Osteocyte (in vitro differentiated cells): Measurements from ENCODE around the gene POPDC2. TPM values are rescaled to one million over a fixed set of nuclear protein-coding genes. Genes with fewer than 3 reads are reported as not detected.

ENCODE experiments used
- DNase-seq: peaks from one replicate; pipeline ENCODE4 v3.0.0; 2021; ENCODE audit warnings: mixed read lengths; ENCODE audit not compliant: unreplicated experiment; ENCODE audit errors: extremely low spot score
- H3K27ac Mint-ChIP-seq: one replicate; pipeline ENCODE4 v1.8.0; 2021; ENCODE audit warnings: mild to moderate bottlenecking, mixed read lengths; ENCODE audit not compliant: unreplicated experiment
- H3K27me3 Mint-ChIP-seq: one replicate; pipeline ENCODE4 v1.8.0; 2021; ENCODE audit warnings: mixed read lengths; ENCODE audit not compliant: unreplicated experiment
- H3K36me3 Mint-ChIP-seq: one replicate; pipeline ENCODE4 v1.8.0; 2021; ENCODE audit warnings: mixed read lengths; ENCODE audit not compliant: unreplicated experiment
- H3K4me1 Mint-ChIP-seq: one replicate; pipeline ENCODE4 v1.8.0; 2021; ENCODE audit warnings: mixed read lengths; ENCODE audit not compliant: unreplicated experiment
- H3K4me3 Mint-ChIP-seq: one replicate; pipeline ENCODE4 v1.8.0; 2021; ENCODE audit warnings: mild to moderate bottlenecking, moderate library complexity, mixed read lengths; ENCODE audit not compliant: unreplicated experiment
- H3K9me3 Mint-ChIP-seq: one replicate; pipeline ENCODE4 v1.8.0; 2021; ENCODE audit warnings: mixed read lengths; ENCODE audit not compliant: unreplicated experiment
- total RNA-seq: library from RNA; stranded (reverse); gene quantifications from 2 replicates; pipeline ENCODE4 v1.2.1, GENCODE V29; 2021
- TF ChIP-seq, protein P1 (sequence below): fragments of 200-600 bp; sonication (generic); IDR thresholded peaks from 2 replicates; pipeline ENCODE4 v1.5.0; 2021; ENCODE audit warnings: antibody characterized with exemption, mild to moderate bottlenecking, moderate library complexity

The POPDC2 gene
- total RNA-seq, 1 donor from 2014 or later: 2.4 TPM

DNA sequence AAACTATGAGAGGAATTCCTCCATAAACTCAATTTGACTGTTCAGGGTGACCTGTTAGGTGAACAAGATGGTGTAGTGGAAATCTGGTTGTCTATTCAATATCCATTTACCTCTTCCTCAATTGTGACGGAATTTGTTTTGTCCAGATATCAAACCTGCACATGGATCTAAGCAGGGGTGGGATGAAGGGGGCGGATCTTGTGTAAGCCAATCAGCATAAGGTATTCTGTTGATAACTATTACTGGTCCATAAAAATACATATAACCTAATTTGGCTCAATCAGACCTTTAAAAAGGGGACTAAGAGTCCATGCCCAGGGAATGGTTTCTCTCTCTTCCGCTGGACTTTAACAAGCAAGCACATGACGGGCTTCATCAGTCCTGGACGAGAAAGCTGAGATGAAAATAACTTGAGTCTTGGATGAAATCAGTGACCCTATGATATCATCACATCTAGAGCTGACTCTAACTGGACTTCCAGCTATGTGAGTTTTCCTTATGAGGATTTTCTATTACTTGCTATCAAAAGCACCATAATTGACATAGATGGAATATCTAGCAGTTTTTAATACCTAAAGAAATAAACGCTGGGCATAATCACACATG is 5.7 kb upstream of the POPDC2 start:
- H3K4me3 Mint-ChIP-seq: no peak overlapping the region
- TF ChIP-seq, protein P1, sequence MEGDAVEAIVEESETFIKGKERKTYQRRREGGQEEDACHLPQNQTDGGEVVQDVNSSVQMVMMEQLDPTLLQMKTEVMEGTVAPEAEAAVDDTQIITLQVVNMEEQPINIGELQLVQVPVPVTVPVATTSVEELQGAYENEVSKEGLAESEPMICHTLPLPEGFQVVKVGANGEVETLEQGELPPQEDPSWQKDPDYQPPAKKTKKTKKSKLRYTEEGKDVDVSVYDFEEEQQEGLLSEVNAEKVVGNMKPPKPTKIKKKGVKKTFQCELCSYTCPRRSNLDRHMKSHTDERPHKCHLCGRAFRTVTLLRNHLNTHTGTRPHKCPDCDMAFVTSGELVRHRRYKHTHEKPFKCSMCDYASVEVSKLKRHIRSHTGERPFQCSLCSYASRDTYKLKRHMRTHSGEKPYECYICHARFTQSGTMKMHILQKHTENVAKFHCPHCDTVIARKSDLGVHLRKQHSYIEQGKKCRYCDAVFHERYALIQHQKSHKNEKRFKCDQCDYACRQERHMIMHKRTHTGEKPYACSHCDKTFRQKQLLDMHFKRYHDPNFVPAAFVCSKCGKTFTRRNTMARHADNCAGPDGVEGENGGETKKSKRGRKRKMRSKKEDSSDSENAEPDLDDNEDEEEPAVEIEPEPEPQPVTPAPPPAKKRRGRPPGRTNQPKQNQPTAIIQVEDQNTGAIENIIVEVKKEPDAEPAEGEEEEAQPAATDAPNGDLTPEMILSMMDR: no peak
- no peaks in the 10 kb centered on the region for H3K27me3 Mint-ChIP-seq
- no peaks in the 10 kb centered on the region for H3K9me3 Mint-ChIP-seq
- H3K4me1 Mint-ChIP-seq: peaks cover 18% of the 10 kb centered on the region
- no peak overlapping the region for H3K27ac Mint-ChIP-seq
- H3K36me3 Mint-ChIP-seq: peaks cover 8% of the 10 kb centered on the region
- no peak for DNase-seq

DNA sequence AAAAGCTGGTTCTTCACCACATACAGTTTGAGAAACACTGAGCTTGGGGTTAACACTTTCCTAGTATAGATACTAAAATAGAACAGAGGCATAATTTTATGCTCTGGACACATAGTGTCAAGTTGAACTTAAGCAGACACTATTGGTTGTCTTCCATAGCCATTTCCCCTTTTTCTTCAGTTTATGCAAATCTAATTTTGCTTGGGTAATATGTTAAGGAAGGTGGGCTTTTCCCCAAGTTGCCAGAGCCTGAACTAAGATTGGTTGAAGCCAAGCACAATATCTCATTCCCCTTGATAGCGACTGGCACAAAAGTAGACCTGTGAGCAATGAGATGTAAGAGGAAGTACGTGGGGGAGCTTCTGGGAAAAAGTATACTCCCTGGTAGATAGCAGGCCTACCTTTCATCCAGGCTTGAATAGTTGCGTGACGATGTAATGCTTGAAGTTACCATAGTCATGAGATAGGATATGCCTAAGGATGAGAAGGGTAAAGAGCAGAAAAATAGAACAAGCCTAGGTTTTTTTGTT is 4.5 kb upstream of the POPDC2 start:
- no peak for DNase-seq
- TF ChIP-seq, protein P1: no peak
- no peak overlapping the region for H3K4me3 Mint-ChIP-seq
- peaks cover 17% of the 10 kb centered on the region for H3K4me1 Mint-ChIP-seq
- H3K27me3 Mint-ChIP-seq: no peaks in the 10 kb centered on the region
- H3K36me3 Mint-ChIP-seq: peaks cover 8% of the 10 kb centered on the region
- H3K27ac Mint-ChIP-seq: no peak overlapping the region
- no peaks in the 10 kb centered on the region for H3K9me3 Mint-ChIP-seq

DNA sequence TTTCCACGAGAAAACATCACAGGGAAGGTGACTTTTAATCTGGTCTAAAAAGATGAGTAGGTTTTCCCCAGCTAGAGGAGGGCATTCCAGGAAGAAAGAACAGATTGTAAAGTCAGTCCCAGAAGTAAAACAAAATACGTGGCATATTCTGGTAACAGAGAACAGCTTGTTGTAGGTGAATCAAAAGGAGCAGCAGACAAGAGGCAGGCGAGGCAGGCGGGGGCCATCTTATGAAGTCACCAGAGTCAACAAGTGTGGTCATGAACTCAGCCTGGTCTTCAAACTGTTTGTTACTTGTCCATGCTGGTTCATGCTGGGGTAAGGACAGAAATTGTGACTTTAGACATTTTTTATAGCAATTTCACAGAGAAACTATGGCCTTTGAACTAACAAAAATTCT is 4.0 kb upstream of the POPDC2 start:
- Mint-ChIP-seq H3K36me3 (peaks cover 6% of the 10 kb centered on the region), H3K4me1 (peaks cover 12% of the 10 kb centered on the region), H3K27ac (no peak overlapping the region), H3K4me3 (no peak overlapping the region), H3K27me3 (no peaks in the 10 kb centered on the region), H3K9me3 (no peaks in the 10 kb centered on the region)
- TF ChIP-seq, protein P1: no peak
- no peak for DNase-seq

DNA sequence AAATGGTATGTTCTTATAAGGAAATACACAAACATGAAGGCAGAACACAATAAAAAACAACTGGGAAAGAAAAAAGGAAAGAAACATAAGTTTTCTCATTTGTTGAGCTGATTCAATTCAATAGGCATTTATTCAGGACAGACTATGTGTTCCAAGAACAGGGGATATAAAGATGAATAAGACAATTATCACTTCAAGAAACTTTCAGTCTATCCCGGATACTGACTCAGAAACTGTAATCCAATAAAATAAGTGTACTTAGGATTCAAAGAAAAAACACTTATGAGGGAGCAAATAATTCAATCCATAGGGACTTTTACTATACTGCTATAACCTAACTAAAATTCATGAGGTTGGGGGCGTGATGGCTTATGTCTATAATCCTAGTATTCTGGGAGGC is 3.5 kb upstream of the POPDC2 start:
- no peak for DNase-seq
- no peak overlapping the region for H3K27ac Mint-ChIP-seq
- H3K36me3 Mint-ChIP-seq: peaks cover 2% of the 10 kb centered on the region
- no peak overlapping the region for H3K4me3 Mint-ChIP-seq
- H3K27me3 Mint-ChIP-seq: no peaks in the 10 kb centered on the region
- no peaks in the 10 kb centered on the region for H3K9me3 Mint-ChIP-seq
- TF ChIP-seq, protein P1: no peak
- H3K4me1 Mint-ChIP-seq: peaks cover 10% of the 10 kb centered on the region

DNA sequence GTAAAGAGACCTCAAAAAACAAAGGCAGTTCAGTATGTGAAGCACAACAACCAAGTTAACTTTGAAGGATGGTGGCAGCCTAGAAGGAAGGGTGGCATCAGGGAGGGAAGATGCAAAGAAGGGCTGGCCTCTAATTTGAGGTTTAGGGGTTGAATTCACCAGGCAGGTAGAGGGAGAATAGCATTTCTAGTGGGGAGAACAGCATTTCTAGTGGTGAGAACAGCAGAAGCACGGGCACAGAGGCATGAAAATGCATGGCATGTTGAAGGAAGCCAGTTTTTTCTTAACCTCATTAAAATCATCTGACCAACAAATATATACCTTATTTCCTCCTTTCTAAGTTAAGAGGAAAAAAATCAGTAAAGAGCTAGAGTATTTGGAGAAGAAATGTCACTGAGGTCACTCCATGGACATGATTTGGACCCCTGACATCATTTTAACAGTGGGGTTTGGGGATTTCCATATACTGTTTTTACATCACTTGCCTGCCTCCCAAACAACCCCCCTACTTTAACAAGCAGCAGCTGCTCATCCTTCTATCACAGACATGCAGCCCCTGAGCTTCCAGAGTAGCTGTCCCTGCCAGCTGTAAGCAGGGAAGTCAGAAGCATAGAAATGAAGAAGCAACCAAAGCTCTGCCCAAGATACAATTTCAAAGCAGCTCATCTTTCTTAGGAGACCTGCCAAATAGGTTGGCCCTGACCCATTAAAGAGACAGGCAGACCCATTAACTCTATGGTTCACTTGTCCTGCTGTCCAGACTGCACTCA is 2.4 kb upstream of the POPDC2 start:
- H3K4me3 Mint-ChIP-seq: no peak overlapping the region
- peaks cover 2% of the 10 kb centered on the region for H3K36me3 Mint-ChIP-seq
- H3K27me3 Mint-ChIP-seq: no peaks in the 10 kb centered on the region
- TF ChIP-seq, protein P1: no peak
- no peak overlapping the region for H3K27ac Mint-ChIP-seq
- no peak for DNase-seq
- peaks cover 10% of the 10 kb centered on the region for H3K4me1 Mint-ChIP-seq
- H3K9me3 Mint-ChIP-seq: no peaks in the 10 kb centered on the region
